BE2C (cell line): Measurements from ENCODE around the gene FIBCD1.

Source experiments
- DNase-seq: peaks from one replicate; pipeline ENCODE4 v3.0.0-alpha.2; 2020
- H3K27me3 ChIP-seq: fragments of 250-450 bp; sonication (Bioruptor Pico); 2 replicates; pipeline ENCODE4 v1.5.1; 2020; ENCODE audit warnings: mild to moderate bottlenecking
- H3K36me3 ChIP-seq: fragments of 250-450 bp; sonication (Bioruptor Pico); 2 replicates; pipeline ENCODE4 v1.5.1; 2020; ENCODE audit warnings: mild to moderate bottlenecking
- H3K4me1 ChIP-seq: fragments of 250-450 bp; sonication (Bioruptor Pico); 2 replicates; pipeline ENCODE4 v1.5.1; 2020
- H3K4me3 ChIP-seq: 2 replicates; pipeline ENCODE4 v1.5.1; 2011; ENCODE audit warnings: low read depth, low read length
- H3K9me3 ChIP-seq: fragments of 250-450 bp; sonication (Bioruptor Pico); 2 replicates; pipeline ENCODE4 v1.5.1; 2020
- TF ChIP-seq, protein P1 (sequence below): IDR thresholded peaks from 2 replicates; pipeline ENCODE4 v1.5.1; 2012; ENCODE audit warnings: mild to moderate bottlenecking, low read depth, low read length

The FIBCD1 gene

DNA sequence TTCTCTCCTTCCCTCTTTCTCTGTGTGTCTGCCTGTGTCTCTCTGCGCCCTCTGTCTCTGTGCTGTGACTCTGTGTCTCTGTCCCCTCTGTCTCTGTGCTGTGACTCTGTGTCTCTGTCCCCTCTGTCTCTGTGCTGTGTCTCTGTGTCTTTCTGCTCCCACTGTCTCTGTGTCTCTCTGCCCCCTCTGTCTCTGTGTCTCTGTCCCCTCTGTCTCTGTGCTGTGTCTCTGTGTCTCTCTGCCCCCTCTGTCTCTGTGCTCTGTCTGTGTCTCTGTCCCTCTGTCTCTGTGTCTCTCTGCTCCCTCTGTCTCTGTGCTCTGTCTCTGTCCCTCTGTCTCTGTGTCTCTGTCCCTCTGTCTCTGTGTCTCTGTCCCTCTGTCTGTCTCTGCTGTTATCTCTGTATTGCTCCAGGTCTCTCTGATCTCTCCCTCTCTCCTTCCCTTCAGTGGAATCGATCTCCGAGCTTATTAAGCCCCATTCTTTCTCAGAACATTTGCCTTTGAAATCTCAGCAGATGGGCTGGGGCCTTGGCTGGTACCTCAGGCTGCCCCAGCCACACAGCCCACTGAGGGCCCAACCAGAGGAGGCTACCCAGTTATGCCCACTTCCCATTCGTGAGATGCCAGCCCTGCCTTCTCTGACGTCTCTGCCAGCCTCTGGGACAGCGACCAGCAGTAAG is 33.4 kb upstream of the FIBCD1 start:
- no peaks in the 10 kb centered on the region; the same call in 1 of the 2 replicates for H3K4me1 ChIP-seq
- no peaks in the 10 kb centered on the region for H3K36me3 ChIP-seq
- TF ChIP-seq, protein P1, sequence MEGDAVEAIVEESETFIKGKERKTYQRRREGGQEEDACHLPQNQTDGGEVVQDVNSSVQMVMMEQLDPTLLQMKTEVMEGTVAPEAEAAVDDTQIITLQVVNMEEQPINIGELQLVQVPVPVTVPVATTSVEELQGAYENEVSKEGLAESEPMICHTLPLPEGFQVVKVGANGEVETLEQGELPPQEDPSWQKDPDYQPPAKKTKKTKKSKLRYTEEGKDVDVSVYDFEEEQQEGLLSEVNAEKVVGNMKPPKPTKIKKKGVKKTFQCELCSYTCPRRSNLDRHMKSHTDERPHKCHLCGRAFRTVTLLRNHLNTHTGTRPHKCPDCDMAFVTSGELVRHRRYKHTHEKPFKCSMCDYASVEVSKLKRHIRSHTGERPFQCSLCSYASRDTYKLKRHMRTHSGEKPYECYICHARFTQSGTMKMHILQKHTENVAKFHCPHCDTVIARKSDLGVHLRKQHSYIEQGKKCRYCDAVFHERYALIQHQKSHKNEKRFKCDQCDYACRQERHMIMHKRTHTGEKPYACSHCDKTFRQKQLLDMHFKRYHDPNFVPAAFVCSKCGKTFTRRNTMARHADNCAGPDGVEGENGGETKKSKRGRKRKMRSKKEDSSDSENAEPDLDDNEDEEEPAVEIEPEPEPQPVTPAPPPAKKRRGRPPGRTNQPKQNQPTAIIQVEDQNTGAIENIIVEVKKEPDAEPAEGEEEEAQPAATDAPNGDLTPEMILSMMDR, result no peak
- H3K9me3 ChIP-seq, result peaks cover 5% of the 10 kb centered on the region; the same call in 1 of the 2 replicates
- no peak for DNase-seq
- H3K27me3 ChIP-seq, result 0 out of 2 replicates have a peak, but pooled peaks cover 6% of the 10 kb centered on the region
- no peak overlapping the region for H3K4me3 ChIP-seq

DNA sequence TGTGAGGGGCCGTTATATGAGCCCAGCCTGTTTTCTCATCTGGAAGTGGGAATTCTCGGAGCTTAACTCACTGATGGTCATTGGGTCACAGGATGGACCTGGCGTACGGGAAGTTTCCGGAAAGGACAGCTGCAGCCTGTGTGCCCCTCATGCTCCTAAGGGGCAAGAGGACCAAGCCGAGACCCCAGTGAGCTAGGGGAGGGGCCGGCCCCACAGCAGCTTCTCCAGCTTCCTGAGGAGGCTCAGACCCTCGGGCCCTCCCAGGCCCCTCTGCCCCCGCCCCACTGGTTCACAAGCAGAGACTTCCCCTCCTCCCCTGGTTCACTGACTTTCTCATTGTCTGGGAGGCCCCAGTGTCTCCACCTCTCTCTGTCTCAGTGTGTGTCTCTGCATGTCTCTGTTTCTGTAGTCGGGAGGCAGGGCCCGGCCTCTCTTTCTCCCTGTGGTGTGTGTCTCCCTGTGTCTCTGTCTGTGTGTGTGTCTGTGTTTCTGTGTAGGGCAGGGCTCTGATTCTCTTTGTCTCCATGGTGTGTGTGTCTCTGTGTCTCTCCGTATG is 32.3 kb upstream of the FIBCD1 start:
- Histone ChIP-seq H3K4me1 (no peaks in the 10 kb centered on the region), H3K4me3 (no peak overlapping the region), H3K36me3 (no peaks in the 10 kb centered on the region), H3K27me3 (0 out of 2 replicates have a peak, but pooled peaks cover 6% of the 10 kb centered on the region), H3K9me3 (peaks cover 5% of the 10 kb centered on the region; the same call in 1 of the 2 replicates)
- DNase-seq, result no peak
- TF ChIP-seq, protein P1, result no peak

DNA sequence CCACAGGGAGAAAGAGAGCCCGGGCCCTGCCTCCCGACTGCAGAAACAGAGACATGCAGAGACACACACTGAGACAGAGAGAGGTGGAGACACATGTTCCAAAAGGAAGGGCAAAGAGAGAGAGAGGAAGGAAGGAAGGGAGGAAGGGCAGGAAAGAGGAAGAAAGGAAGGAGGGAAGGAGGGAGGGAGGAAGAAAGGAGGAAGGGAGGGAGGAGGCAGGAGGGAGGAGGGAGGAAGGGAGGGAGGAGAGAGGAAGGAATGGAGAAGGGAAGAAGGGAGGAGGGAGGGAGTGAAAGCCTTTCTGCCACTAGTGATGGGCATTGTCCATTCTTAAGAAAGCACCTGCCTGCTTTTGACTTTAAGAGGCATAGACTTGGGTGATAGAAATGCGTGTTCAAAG is 31.8 kb upstream of the FIBCD1 start:
- TF ChIP-seq, protein P1, result no peak
- no peak for DNase-seq
- no peaks in the 10 kb centered on the region for H3K36me3 ChIP-seq
- 0 out of 2 replicates have a peak, but pooled peaks cover 6% of the 10 kb centered on the region for H3K27me3 ChIP-seq
- no peaks in the 10 kb centered on the region for H3K4me1 ChIP-seq
- H3K4me3 ChIP-seq, result no peak overlapping the region
- H3K9me3 ChIP-seq, result peaks cover 5% of the 10 kb centered on the region; the same call in 1 of the 2 replicates

DNA sequence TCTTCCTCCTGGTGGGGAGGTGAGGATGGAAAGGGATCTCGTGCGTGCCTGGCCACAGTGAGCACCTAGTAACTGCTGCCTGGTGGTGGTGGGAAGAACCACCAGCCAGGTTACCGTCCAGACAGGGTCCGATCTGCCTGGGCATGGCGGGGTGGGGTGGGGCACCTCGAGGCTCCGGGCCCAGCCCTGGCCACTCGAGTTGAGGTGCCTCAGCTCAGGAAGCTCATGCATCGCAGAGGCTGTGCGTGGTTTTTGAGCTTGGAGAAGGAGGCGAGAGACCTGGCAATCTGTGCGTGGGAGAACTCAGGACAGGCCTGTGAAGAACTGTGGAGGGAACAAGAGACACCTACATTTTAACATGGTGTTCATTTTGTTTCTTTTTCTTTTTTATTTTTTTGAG is 31.0 kb upstream of the FIBCD1 start:
- Histone ChIP-seq H3K36me3 (no peaks in the 10 kb centered on the region), H3K9me3 (peaks cover 2% of the 10 kb centered on the region; the same call in 1 of the 2 replicates), H3K27me3 (0 out of 2 replicates have a peak, but pooled peaks cover 6% of the 10 kb centered on the region), H3K4me3 (no peak overlapping the region), H3K4me1 (no peaks in the 10 kb centered on the region)
- TF ChIP-seq, protein P1, result no peak
- no peak for DNase-seq

DNA sequence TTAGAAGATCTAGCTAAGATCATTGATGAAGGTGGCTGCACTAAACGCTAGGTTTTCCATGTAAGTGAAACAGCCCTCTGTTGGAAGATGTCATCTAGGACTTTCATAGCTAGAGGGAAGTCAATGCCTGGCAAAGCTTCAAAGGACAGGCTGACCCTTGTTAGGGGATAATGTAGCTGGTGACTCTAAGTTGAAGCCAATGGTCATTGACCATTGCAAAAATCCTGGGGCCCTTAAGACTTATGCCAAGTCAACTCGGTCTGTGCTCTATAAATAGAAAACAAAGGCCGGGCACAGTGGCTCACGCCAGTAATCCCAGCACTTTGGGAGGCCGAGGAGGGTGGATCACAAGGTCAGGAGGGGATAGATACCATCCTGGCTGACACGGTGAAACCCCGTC is 26.6 kb upstream of the FIBCD1 start:
- TF ChIP-seq, protein P1, result no peak
- Histone ChIP-seq H3K4me1 (no peaks in the 10 kb centered on the region), H3K9me3 (no peaks in the 10 kb centered on the region), H3K27me3 (no peaks in the 10 kb centered on the region), H3K4me3 (no peak overlapping the region), H3K36me3 (no peaks in the 10 kb centered on the region)
- no peak for DNase-seq

DNA sequence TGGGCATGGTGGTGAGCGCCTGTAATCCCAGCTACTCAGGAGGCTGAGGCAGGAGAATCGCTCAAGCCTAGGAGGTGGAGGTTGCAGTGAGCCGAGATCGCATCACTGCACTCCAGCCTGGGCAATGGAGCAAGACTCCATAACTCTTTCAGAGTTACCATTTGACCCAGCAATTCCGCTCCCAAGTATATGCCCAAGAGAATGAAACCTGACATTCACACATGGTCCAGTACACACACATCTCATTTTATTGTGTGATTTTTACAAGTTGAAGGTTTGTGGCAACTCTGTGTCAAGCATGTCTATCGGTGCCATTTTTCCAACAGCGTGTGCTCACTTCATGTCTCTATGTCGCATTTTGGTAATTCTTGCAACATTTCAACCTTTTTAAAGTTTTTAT is 24.9 kb upstream of the FIBCD1 start:
- H3K4me1 ChIP-seq, result no peaks in the 10 kb centered on the region
- H3K4me3 ChIP-seq, result no peak overlapping the region
- no peak for DNase-seq
- H3K27me3 ChIP-seq, result no peaks in the 10 kb centered on the region
- TF ChIP-seq, protein P1, result no peak
- no peaks in the 10 kb centered on the region for H3K36me3 ChIP-seq
- H3K9me3 ChIP-seq, result no peaks in the 10 kb centered on the region
